ENCODE results near the gene PTCH2.
"Not testable (repeated sequence)": the region's sequence is repeated elsewhere in the genome, so short reads cannot be mapped to it uniquely, and the experiment has no call there.

The PTCH2 gene

DNA sequence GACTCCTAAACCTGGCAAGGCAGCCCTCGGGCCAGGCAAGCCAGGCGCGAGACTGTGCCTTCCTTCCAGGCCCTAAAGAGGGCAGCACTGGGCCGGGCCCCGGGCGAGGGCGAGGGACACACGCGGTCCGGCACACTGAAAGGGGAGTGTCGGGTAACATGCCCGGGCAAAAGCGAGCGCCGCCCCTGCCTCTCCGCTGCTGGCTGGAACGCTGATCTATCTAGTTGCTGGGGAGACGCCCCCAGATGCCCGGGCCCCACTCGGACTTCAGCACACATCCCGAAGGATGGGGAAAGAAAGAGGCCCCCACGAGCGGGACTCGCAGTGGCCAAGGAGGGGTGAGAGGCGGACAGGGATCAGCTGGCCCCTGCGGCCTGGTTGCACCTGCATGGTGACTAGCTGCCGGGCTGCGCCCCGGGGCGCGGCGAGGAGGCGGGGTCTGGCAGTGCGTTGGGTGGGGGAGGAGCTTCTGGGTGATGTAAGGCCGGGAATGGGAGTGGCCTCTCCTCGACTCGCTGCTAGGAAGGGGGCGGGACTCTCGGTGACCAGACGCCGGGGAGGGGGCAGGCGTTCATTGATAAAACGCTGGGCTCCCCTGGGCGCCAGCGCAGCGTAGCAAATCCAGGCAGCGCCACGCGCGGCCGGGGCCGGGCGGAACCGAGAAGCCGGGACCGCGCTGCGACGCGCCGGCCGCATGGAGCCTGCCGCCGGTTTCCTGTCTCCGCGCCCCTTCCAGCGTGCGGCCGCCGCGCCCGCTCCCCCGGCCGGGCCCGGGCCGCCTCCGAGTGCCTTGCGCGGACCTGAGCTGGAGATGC, 43.1 kb downstream of the PTCH2 start, which contains the start of gene PLK3:
PLK3 (plus strand) TSS at position 608 of the 815 bp plus-strand sequence; CDS start at position 695, 87 bp downstream.
- DNase-seq, result peak; percentile 93

DNA sequence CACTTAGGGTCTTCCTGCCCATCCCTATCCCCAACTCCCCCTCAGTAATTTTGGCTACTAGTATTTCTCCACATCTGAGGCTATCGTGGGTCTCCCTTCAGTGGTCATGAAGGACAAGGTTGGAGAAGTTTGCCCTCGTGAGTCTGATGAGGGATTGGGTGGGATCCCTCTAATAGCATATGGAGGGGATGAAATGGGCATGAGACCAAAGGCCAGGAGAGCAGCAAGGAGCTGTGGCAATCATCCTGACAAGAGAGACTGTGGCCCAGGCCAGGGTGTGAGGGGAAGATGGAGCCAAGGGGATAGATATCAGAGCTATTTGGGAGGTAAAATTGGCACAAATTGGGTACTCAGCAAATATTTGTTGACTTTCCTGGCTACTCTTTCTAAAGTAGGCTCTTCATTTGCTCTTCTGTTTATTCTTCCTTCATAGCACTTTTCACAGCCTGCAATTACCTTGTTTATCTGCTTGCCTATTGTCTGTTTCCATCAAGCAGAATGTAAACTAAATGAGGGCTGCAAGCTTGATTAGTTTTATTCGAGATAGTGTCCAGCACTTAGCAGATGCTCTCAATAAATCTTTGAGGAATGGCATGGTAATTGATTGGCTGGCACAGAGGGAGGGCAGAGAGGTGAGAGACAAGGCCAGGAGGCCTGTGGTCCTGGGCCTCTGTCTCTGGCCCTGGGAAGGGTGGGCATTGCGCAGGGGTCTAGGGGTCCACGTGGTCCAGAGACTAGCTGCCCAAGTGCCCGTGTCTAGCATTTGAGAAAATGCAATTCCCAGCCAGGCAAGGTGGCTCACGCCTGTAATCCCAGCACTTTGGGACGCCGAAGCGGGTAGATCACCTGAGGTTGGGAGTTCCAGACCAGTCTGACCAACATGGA, 44.3 kb downstream of the PTCH2 start:
- no peak for DNase-seq

DNA sequence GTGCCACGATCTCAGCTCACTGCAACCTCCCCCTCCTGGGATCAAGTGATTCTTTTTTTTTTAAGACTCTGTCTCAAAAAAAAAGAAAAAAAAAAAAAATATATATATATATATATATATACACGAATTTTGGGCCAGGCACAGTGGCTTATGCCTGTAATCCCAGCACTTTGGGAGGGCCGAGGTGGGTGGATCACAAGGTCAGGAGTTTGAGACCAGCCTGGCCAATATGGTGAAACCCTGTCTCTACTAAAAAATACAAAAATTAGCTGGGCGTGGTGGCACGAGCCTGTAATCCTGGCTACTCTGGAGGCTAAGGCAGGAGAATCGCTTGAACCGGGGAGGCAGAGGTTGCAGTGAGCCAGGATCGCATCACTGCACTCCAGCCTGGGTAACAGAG, 45.2 kb downstream of the PTCH2 start:
- DNase-seq, result not testable (repeated sequence)

DNA sequence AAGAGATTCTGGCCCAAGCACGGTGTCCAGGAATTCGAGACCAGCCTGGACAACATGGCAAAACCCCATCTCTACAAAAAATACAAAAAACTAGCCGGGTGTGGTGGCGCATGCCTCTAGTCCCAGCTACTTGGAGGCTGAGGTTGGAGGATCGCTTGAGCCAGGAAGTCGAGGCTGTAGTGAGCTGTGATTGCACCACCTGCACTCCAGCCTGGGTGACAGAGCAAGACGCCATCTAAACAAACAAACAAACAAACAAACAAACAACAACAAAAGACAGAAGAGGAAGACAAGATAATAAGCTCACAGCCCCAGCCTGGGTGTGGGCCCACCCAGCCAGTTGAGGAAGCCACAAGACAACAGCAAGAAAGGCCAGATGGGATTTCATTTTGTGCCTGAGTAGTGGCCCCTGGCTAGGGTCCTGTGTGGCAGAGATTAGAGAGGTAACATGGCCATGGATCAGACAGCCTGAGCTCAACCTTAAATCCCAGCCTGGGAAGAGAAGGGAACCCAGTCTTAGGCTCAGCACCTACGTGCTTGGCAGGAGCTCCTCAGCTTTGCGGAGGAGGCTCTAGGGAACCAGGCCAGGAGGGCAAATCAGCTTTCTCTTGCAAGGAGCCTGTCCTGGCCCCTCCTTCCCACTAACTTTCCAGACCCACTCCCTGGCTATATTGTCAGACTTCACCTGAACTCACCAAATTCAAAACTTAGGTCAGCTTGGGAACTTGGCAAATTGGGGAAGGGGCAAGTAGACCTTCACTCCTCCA, 50.1 kb downstream of the PTCH2 start:
- DNase-seq, result peak; percentile 45

DNA sequence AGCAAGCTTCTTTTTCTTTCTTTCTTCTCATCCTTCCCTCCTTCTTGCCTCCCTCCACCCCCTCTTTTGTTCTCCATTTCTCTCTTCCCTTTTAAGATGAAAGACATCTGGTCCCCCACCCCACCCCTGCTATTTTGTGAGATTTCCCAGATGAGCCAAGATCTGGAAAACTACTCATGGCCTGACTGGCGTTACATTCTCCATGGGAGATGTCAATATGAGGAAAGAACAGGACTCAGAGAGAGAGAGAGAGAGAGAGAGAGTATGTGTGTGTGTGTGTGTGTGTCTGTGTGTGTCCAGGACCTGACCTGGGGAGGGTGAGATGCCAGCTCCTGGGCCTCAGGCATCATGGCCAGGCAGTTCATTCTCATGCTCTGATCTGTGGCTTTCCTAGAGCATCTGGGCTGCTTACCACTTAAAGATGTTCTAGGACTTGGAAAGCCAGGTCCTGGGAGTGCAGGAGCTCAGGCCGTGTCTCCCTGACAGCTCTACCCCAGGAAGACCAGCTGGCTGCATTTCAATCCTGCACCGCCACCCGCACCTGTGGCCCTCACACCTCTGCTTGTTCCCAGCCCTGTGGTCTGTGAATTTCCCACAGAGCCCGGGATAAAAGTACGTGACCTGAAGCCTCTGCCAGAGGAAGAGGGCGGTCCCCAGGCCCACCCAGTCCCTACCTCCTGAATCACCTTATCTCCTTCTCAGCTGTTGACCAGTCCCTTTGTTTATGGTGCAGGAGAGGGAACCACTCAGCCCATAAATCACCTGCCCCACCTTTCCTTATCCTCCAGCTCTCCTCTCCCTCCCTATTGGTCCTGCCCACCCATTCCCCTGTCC, 51.9 kb downstream of the PTCH2 start:
- DNase-seq, result no peak

DNA sequence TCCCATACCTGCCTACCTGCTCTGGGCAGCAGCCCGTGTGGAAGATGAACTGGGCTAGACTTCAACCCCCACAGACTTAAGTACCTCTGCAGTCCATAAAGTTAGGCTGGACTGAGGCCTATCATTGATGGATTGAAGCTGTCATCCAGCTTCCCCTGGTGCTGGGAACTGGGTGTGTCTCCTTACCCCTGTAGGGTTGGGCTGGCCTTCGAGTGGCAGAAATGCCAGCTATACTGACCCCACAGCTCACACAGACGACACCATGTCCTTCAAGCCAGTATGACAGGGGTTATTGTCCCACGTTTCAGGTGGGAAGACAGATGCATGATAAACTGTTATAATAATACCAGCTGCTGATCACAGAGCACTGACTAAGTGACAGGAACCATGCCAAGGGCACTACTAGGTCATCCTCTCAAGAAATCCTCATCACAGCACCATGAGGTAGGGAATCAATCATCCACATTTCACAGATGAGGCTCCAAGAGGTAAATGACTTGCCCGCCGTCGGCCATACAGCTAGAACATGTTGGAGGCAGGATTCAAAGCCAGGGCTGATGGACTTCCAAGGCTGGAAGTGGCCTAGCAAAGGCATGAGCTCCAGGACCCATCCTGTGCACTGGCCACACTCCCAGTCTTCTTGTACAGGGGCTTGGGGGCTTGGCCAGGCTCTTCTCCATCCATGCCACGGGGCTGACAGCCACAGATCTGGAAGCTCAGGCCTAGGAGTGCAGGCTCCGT, 54.8 kb downstream of the PTCH2 start, which contains the start of gene BEST4:
BEST4 (minus strand) TSS at position 51 of the 741 bp plus-strand sequence. CDS start 465 bp downstream, outside the sequence.
- no peak for DNase-seq

DNA sequence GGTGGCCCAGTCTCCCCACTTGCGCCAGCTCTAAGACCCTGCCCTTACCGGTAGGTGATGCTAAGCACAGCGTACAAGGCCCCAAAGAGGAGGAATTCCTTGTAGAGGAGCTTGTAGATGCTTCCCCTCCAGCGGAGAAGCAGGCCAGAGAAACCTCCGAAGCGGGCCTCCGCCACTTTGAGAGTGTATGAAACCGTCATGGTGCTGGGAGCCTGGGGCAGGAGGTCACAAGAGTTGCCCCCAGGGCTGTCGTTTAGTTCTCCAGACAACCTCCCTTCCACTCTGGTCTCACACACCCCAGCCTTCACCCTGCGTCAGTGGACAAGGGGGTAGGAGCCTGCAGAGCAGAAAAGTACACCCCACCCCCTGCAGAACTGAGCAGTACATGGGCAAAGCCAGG, 55.5 kb downstream of the PTCH2 start:
- no peak for DNase-seq

DNA sequence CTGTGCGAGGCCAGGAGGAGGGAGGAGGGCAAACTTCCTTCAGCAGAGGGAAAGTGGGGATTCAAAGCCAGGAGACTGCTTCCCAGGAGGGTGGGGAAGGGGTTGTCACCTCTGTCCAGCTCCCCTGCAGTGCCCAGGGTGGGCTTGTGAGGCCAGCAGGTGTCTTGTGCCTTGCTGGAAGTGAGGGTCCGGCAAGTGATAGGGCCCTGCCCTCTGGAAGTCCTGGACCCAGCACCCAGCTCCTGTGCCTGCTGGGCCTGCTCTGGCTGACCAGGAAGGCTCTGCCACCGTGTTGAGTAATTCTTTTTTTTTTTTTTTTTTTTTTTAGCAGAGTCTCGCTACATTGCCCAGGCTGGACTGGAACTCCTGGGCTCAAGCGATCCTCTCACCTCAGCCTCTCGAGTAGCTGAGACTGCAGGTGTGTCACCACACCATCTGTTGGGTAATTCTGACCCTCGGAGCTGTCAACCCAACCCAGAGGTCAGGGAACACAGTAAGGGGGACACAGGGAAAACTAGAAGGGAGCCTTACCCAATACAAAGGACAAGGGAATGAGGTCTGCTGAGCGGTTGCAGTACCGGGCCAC, 56.1 kb downstream of the PTCH2 start:
- no peak for DNase-seq

DNA sequence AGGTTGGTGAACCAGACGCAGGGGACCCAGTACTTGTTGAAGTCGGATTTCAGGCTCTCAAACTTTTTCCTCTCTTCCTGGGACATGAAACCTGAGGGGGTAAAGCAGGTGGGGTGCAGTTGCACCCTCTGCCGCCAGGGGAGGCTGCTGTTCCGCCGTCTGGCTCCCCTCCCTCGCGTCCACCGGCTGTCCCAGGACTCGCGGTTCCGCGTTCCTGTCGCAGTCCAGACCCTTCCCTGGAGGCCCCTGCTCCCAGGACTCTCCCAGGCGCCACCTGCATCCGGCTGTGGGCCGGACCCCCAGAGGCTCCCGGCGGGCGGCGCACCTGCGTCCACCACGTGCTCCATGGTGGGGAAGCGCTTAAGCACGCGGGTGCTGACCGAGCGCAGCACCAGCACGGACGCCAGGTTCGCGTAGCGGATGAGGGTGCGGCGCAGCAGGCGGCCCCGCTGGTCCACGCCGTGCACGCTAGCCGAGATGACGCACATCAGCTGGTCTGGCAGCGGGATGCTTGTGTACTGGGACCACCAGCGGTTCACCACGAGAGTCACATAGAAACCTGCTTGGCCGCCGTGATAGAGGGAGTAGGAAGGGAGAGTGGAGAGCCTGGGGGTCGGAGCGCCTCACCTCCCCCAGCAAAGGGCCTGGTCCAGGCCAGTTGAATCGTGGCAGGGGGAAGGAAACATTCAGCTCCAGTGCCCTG, 56.8 kb downstream of the PTCH2 start:
- no peak for DNase-seq

DNA sequence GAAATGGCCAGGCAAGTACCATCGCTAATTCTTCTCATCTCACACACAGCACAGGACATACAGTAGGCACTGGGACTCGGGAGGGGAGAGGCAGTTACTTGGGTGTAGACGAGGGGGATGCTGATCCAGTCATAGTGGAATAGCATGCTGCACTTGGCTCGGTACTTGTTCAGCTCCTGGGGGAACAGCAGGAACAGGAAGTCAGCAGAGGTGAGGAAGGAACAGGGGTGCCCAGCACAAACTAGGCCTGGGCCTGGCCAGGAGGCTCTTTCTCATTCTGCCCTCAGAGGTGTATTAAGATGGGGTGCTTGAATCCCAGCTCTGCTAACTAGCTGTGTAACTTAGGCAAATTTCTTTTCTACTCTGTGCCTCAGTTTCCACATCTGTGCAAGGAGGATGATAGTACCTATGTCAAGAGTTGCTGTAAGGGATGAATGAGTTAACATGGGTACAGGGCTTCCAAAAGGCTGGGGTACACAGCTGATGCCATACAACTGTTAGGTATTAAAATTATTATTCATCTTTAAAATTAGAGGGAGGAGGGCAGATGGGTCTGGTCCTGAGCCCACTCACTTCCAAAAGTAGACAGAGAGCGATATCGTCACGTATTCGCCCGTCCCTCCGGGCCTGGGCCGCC, 57.4 kb downstream of the PTCH2 start:
- DNase-seq, result no peak

DNA sequence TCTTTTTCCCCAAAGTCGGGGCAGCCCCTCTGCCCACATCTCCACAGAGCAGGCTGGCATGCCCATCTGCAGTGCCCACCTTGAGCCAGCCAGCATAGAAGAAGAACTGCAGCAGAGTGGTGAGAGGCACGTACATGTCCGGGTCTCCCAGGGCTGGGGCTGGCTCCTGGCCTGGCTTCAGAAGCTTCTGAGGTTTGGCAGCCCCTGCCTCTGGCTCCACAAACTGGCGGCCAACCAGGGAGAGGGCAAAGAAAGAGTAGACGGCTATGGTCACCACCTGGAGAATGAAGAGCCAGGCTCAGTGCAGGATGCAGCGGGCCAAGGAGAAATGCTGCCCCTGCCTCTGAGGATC, 58.0 kb downstream of the PTCH2 start:
- DNase-seq, result no peak

DNA sequence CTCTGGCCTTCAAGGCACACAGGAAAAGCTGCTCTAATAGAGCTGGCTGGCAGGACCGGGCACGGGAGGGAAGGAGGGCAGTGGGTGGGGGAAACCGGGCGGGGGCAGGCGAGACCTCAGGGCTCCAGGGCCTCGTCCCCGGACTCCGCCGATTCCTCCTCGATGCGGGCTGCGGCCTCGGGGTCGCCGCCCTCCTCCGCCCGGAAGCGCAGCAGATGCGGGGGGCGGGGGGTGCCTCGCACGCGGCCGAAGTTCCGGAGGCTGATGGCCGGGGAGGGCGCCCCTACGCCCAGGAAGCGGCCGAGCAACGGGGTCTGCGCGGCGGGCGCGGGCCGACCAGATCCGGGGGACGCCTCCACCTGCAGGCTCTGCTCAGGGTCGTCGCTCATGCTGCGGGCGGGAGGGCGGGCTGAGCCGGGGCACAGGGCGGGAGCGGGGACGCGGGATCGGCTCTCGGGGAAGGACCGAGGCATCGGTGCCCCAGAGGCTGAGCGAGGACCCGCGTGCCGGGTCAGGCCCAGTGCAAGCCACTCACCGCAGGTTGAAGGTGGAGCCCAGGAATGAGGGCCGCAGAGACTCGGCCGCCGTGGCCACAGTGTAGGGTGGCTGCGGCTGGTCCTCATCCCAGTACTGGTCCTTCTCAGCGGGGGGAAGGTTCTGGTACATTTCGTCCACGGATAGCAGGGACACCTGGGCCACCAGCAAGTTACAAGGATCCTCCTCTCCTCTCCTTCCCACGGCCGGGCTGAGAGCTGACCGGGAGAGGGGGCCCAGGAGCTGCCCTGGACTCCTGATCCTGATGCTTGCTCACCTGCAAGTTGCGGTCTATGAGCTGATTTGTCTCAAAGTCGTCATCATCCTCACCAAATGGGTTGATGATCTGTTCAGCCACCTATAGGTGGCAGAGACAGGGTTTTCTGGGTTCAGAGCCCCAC, 58.7 kb downstream of the PTCH2 start:
- no peak for DNase-seq

DNA sequence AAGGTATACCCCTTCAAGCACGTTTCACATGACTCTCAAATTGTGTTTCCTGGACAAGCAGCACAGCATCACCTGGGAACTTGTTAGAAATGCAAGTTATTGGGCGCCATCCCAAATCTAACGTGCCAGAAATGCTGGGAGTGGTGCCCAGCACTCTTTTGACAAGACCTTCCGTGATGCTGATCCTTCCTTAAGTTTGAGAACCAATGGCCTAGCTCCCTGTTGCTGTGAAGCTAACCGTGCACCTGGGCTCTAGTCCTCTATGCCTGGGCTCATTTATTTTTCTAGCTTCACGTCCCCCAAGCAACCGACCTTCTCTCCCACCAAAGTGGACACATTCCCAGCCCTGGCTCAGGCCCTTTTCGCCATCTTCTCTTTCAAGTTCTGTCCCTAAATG, 59.4 kb downstream of the PTCH2 start:
- DNase-seq, result no peak

DNA sequence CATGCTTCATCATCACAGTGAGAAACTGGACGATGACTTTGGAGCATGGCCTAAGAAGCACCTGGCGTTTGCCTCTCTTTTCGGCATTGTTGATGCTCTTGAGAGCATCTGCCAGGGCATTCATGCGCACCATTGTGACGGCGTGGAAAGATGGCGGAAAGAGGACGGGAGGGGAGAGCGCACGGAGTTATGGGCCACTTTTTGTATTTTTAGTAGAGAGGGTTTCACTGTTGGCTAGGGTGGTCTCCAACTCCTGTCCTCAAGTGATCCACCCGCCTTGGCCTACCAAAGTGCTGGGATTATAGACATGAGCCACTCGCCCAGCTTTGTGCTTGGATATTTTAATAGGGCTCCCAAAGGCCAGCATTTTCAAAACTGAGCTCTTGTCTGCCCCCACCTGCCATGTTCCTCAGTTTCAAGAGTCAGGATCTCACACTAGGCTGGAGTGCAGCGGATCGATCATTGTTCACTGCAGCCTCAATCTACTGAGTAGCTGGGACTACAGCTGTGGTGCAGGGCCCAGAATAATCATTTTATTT, 62.4 kb downstream of the PTCH2 start:
- no peak for DNase-seq

DNA sequence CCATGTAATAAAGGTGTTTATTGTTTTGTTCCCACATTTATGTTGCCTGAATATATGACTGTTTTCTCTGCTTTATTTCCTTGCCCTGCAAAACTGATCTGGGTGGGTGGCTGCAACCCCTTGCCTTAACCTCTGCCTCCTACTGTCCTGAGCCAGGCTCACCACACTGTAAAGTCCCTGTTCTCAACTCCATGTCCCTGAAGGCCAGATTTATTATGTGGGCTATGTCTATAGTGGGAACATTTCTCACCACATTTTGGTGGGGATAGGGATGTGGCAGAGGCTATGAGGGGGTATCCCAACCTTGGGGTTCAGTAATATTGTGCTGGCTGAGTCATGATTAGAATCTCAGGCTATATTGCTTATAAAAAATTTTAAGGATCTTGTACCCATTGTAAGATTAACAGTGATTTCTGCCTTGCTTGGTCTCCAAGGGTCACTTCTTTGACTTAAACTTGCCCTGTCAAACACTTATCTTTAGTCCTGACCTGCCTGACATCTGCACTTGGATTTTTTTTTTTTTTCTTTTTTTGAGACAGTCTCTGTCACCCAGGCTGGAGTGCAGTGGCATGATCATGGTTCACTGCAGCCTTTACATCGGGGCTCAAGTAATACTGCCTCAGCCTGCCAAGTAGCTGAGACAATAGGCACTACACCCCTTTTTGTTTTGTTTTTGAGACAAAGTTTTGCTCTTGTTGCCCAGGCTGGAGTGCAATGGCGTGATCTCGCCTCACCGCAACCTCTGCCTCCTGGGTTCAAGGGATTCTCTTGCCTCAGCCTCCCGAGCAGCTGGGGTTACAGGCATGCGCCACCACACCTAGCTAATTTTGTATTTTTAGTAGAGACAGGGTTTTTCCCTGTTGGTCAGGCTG, 64.1 kb downstream of the PTCH2 start:
- no peak for DNase-seq

DNA sequence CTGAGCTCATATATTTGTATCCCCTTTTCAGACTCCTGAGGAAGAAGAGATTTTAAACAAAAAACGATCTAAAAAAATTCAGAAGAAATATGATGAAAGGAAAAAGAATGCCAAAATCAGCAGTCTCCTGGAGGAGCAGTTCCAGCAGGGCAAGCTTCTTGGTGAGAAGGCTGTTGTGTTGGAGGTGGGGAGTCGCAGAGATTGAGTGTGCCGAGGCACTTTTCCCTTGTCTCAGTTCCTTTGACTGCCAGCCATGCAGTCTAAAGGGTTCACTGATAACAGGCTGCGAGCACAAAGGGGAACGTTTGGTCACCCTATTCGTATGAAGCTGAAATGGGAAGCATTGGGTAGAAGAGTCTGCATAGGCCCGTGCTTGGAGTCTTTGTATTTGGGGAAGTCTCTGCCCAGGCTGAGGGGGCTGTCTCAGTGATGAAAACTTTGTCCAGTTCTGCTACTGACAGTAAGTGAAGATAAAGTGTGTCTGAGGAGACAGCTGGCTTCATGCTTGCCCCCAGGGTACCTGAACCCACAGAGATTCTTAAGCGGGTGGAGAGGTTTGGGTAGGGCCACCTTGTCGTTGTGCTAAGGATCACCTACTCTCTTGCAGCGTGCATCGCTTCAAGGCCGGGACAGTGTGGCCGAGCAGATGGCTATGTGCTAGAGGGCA, 65.0 kb downstream of the PTCH2 start:
- DNase-seq, result no peak

DNA sequence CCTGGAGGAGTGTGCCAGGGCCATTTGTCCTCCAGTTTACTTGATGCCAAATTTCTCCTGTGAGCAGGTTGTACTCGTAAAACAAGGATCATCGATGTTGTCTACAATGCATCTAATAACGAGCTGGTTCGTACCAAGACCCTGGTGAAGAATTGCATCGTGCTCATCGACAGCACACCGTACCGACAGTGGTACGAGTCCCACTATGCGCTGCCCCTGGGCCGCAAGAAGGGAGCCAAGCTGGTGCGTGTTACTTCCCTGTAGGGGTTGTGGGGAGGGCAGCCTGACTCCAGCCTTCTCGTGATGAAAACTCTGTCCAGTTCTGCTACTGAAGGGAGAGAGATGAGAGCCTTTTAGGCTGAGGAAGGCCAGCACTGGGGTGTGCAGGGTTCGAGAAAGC, 65.5 kb downstream of the PTCH2 start:
- DNase-seq, result no peak

Measured in NCI-H226 (cell line).